Activated T-helper 2 cell treated with anti-CD3 and anti-CD28 coated beads, Interferon-gamma antibody, Interleukin-2, Interleukin-4, amounts not matched to agents 10 μg/mL and 5 μg/mL and 100 μg/mL, durations not matched to agents 14 hours and 24 hours and 36 hours (primary cell): ENCODE measurements around the gene SYMPK. TPM values are rescaled to one million over a fixed set of nuclear protein-coding genes. Genes with fewer than 3 reads are reported as not detected.
A peak's percentile ranks its signal among the peaks of the same experiment; 100 is the strongest.

Experiments used
- DNase-seq: peaks from one replicate; pipeline ENCODE4 v3.0.0; 2021; ENCODE audit warnings: low spot score
- H3K27ac Mint-ChIP-seq: one replicate; pipeline ENCODE4 v1.8.0; 2021; ENCODE audit warnings: mixed read lengths
- H3K27me3 Mint-ChIP-seq: one replicate; pipeline ENCODE4 v1.8.0; 2021; ENCODE audit warnings: low read depth, mixed read lengths
- H3K36me3 Mint-ChIP-seq: one replicate; pipeline ENCODE4 v1.8.0; 2021; ENCODE audit warnings: low read depth, mixed read lengths
- H3K4me1 Mint-ChIP-seq: one replicate; pipeline ENCODE4 v1.8.0; 2021; ENCODE audit warnings: low read depth, mixed read lengths
- H3K4me3 Mint-ChIP-seq: one replicate; pipeline ENCODE4 v1.8.0; 2021; ENCODE audit warnings: low read depth, mild to moderate bottlenecking, moderate library complexity, mixed read lengths
- H3K9me3 Mint-ChIP-seq: one replicate; pipeline ENCODE4 v1.8.0; 2021; ENCODE audit warnings: mixed read lengths
- intact Hi-C: fragments of 100-400 bp; cut with micrococcal nuclease; formaldehyde crosslinking; loops from one replicate; pipeline ENCODE4 v1.15.1; 2023
- total RNA-seq: library from RNA; stranded (reverse); gene quantifications from 2 replicates; pipeline ENCODE4 v1.2.3, GENCODE V29; 2022

The SYMPK gene
- total RNA-seq, 1 donor from 2014 or later = 131 TPM

GRCh38 chr19:45794627-45795026, 68.3 kb downstream of the SYMPK start:
- Mint-ChIP-seq H3K4me3 (no peak overlapping the region), H3K4me1 (peaks cover 30% of the 10 kb centered on the region), H3K27ac (no peak overlapping the region), H3K9me3 (no peaks in the 10 kb centered on the region), H3K27me3 (peaks cover 34% of the 10 kb centered on the region), H3K36me3 (peaks cover 20% of the 10 kb centered on the region)
- no peak for DNase-seq
- intact Hi-C loops = no loop called here

GRCh38 chr19:45793876-45794275, 69.1 kb downstream of the SYMPK start:
- no peaks in the 10 kb centered on the region for H3K9me3 Mint-ChIP-seq
- H3K4me3 Mint-ChIP-seq = peak overlapping the region; percentile 34
- intact Hi-C loops = loop anchor here (2.0 kb wide), 1 partner anchor 25 kb away; the partner anchor contains the start of gene SIX5
- peaks cover 34% of the 10 kb centered on the region for H3K27me3 Mint-ChIP-seq
- peaks cover 26% of the 10 kb centered on the region for H3K4me1 Mint-ChIP-seq
- H3K36me3 Mint-ChIP-seq = peaks cover 28% of the 10 kb centered on the region
- peak overlapping the region; percentile 43 for H3K27ac Mint-ChIP-seq
- no peak for DNase-seq

GRCh38 chr19:45793178-45793564, 69.8 kb downstream of the SYMPK start:
- Mint-ChIP-seq H3K27ac (peak overlapping the region; percentile 62), H3K9me3 (no peaks in the 10 kb centered on the region), H3K27me3 (peaks cover 41% of the 10 kb centered on the region), H3K4me3 (peak overlapping the region; percentile 66), H3K4me1 (peaks cover 27% of the 10 kb centered on the region), H3K36me3 (peaks cover 35% of the 10 kb centered on the region)
- intact Hi-C loops = loop anchor here (2.0 kb wide), 1 partner anchor 24 kb away; the partner anchor contains the start of gene SIX5
- DNase-seq = no peak

- peaks cover 27% of the 10 kb centered on the region for H3K4me1 Mint-ChIP-seq
- peak; percentile 99 for DNase-seq
- H3K36me3 Mint-ChIP-seq = peaks cover 40% of the 10 kb centered on the region
- peak within 1 kb of the TSS; percentile 72 for H3K27ac Mint-ChIP-seq
- H3K4me3 Mint-ChIP-seq = peak within 1 kb of the TSS; percentile 87
- H3K9me3 Mint-ChIP-seq = no peaks in the 10 kb centered on the region
- peaks cover 41% of the 10 kb centered on the region for H3K27me3 Mint-ChIP-seq
- intact Hi-C loops = loop anchor here (1.0 to 2.0 kb wide), 2 partner anchors 13 to 24 kb away; partner anchors contain the start of gene SIX5
Observed at GRCh38 chr19:45792470-45793177, 70.3 kb downstream of the SYMPK start, which contains the start of gene DMWD. TSS of gene DMWD (minus strand) at chr19:45792845. CDS start at chr19:45792756, 89 bp downstream.

GRCh38 chr19:45791744-45792469, 71.0 kb downstream of the SYMPK start:
- peaks cover 27% of the 10 kb centered on the region for H3K4me1 Mint-ChIP-seq
- H3K36me3 Mint-ChIP-seq = peaks cover 47% of the 10 kb centered on the region
- intact Hi-C loops = loop anchor here (1.0 to 2.0 kb wide), 2 partner anchors 13 to 23 kb away; partner anchors contain the start of gene SIX5
- peak overlapping the region; percentile 87 for H3K4me3 Mint-ChIP-seq
- DNase-seq = no peak
- peak overlapping the region; percentile 72 for H3K27ac Mint-ChIP-seq
- peaks cover 40% of the 10 kb centered on the region for H3K27me3 Mint-ChIP-seq
- no peaks in the 10 kb centered on the region for H3K9me3 Mint-ChIP-seq

- intact Hi-C loops = no loop called here
- Mint-ChIP-seq H3K4me1 (peaks cover 27% of the 10 kb centered on the region), H3K9me3 (no peaks in the 10 kb centered on the region), H3K27me3 (peaks cover 34% of the 10 kb centered on the region), H3K4me3 (peak overlapping the region; percentile 87), H3K36me3 (peaks cover 56% of the 10 kb centered on the region), H3K27ac (no peak overlapping the region)
- peak; percentile 55 for DNase-seq
Observed at GRCh38 chr19:45790942-45791341, 72.0 kb downstream of the SYMPK start.

- Mint-ChIP-seq H3K36me3 (peaks cover 56% of the 10 kb centered on the region), H3K27ac (no peak overlapping the region), H3K4me3 (no peak overlapping the region), H3K4me1 (peaks cover 27% of the 10 kb centered on the region), H3K27me3 (peaks cover 20% of the 10 kb centered on the region), H3K9me3 (no peaks in the 10 kb centered on the region)
- intact Hi-C loops = no loop called here
- no peak for DNase-seq
Observed at GRCh38 chr19:45789035-45789786, 73.7 kb downstream of the SYMPK start.

- no peak overlapping the region for H3K27ac Mint-ChIP-seq
- peaks cover 11% of the 10 kb centered on the region for H3K4me1 Mint-ChIP-seq
- H3K9me3 Mint-ChIP-seq = no peaks in the 10 kb centered on the region
- peaks cover 13% of the 10 kb centered on the region for H3K27me3 Mint-ChIP-seq
- no peak for DNase-seq
- H3K36me3 Mint-ChIP-seq = peaks cover 51% of the 10 kb centered on the region
- H3K4me3 Mint-ChIP-seq = no peak overlapping the region
- intact Hi-C loops = no loop called here
Observed at GRCh38 chr19:45786533-45786894, 76.4 kb downstream of the SYMPK start.

GRCh38 chr19:45785781-45786532, 77.0 kb downstream of the SYMPK start:
- H3K4me1 Mint-ChIP-seq = peaks cover 5% of the 10 kb centered on the region
- peaks cover 15% of the 10 kb centered on the region for H3K27me3 Mint-ChIP-seq
- H3K27ac Mint-ChIP-seq = no peak overlapping the region
- no peak for DNase-seq
- H3K36me3 Mint-ChIP-seq = peaks cover 46% of the 10 kb centered on the region
- H3K4me3 Mint-ChIP-seq = no peak overlapping the region
- intact Hi-C loops = no loop called here
- no peaks in the 10 kb centered on the region for H3K9me3 Mint-ChIP-seq

- intact Hi-C loops = no loop called here
- peaks cover 19% of the 10 kb centered on the region for H3K27me3 Mint-ChIP-seq
- DNase-seq = no peak
- peaks cover 1% of the 10 kb centered on the region for H3K4me1 Mint-ChIP-seq
- H3K36me3 Mint-ChIP-seq = peaks cover 39% of the 10 kb centered on the region
- no peak overlapping the region for H3K4me3 Mint-ChIP-seq
- no peaks in the 10 kb centered on the region for H3K9me3 Mint-ChIP-seq
- H3K27ac Mint-ChIP-seq = no peak overlapping the region
Observed at GRCh38 chr19:45785097-45785496, 77.8 kb downstream of the SYMPK start.

- Mint-ChIP-seq H3K4me3 (no peak overlapping the region), H3K27me3 (peaks cover 23% of the 10 kb centered on the region), H3K27ac (no peak overlapping the region), H3K9me3 (no peaks in the 10 kb centered on the region), H3K4me1 (peaks cover 5% of the 10 kb centered on the region), H3K36me3 (peaks cover 31% of the 10 kb centered on the region)
- intact Hi-C loops = no loop called here
- no peak for DNase-seq
Observed at GRCh38 chr19:45784096-45784495, 78.9 kb downstream of the SYMPK start.
